DOHH2 (cell line): ENCODE results near the gene VPS45.

Experiments used
- CTCF ChIP-seq: fragments of 200-600 bp; sonication (generic); IDR thresholded peaks from one replicate; pipeline ENCODE4 v1.5.1; 2014; ENCODE audit warnings: antibody characterized with exemption, mild to moderate bottlenecking, low read depth, low read length; ENCODE audit not compliant: poor library complexity, severe bottlenecking
- EZH2phosphoT487 ChIP-seq: fragments of 200-600 bp; sonication (generic); IDR thresholded peaks from 2 replicates; pipeline ENCODE4 v1.6.1; 2017; ENCODE audit warnings: borderline replicate concordance, mild to moderate bottlenecking, antibody characterized with exemption, low read length, moderate library complexity, mixed read lengths

DNA sequence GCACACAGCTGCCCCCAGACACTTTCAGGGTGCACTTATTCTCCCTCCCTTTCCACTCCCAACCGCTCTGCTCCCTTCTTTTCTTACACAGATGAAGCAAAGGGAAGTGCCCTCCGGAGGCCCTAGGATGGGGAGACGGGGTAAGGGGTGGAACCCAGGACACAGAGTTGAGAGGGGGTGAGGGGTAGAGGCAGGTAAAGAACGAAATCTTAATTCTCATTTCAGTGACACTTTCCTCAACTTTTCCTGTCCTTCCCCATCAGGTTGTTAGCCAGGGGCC, 94.9 kb downstream of the VPS45 start:
- TF ChIP-seq CTCF (no peak), EZH2phosphoT487 (no peak)
